Kidney epithelial cell (primary cell): ENCODE data around the gene DUSP21. TPM values are rescaled to one million over a fixed set of nuclear protein-coding genes. Genes with fewer than 3 reads are reported as not detected.
"Not testable (repeated sequence)": the region's sequence is repeated elsewhere in the genome, so short reads cannot be mapped to it uniquely, and the experiment has no call there.

Source experiments
- DNase-seq: peaks from one replicate; pipeline ENCODE4 v3.0.0-alpha.2; 2010; ENCODE audit warnings: low read depth
- H3K27me3 ChIP-seq: 2 replicates; pipeline ENCODE4 v1.6.0; 2011; ENCODE audit warnings: low read length; ENCODE audit not compliant: control insufficient read depth, insufficient read depth
- H3K36me3 ChIP-seq: 2 replicates; pipeline ENCODE4 v1.5.1; 2011; ENCODE audit warnings: low read length; ENCODE audit not compliant: control insufficient read depth, insufficient read depth
- H3K4me3 ChIP-seq: 2 replicates; pipeline ENCODE4 v1.5.1; 2011; ENCODE audit warnings: low read depth, mild to moderate bottlenecking, control low read depth, low read length
- CTCF ChIP-seq: IDR thresholded peaks from 2 replicates; pipeline ENCODE4 v1.5.1; 2011; ENCODE audit warnings: mild to moderate bottlenecking, moderate library complexity, low read length, control low read depth, inconsistent platforms; ENCODE audit not compliant: insufficient read depth, poor library complexity, severe bottlenecking
- total RNA-seq: library from RNA; depleted of rRNA; stranded (reverse); fragments of >200 nt; gene quantifications from 2 replicates; pipeline ENCODE4 v1.2.3, GENCODE V29; 2015

The DUSP21 gene
- total RNA-seq, 1 donor from 2014 or later: not detected

GRCh38 chrX:44844204-44844603 is 383 bp downstream of the DUSP21 start:
- no peak for TF ChIP-seq CTCF
- H3K4me3 ChIP-seq: no peak overlapping the region

GRCh38 chrX:44850891-44851290 is 7.1 kb downstream of the DUSP21 start:
- not testable (repeated sequence) for H3K36me3 ChIP-seq, DNase-seq, H3K4me3 ChIP-seq, H3K27me3 ChIP-seq

More at GRCh38 chrX:44844204-44844603, 383 bp downstream of the DUSP21 start:
- no peaks in the 10 kb centered on the region for H3K27me3 ChIP-seq
- no peak for DNase-seq
- no peaks in the 10 kb centered on the region for H3K36me3 ChIP-seq

- TF ChIP-seq CTCF: no peak
- H3K36me3 ChIP-seq: no peaks in the 10 kb centered on the region
- no peak for DNase-seq
- H3K4me3 ChIP-seq: peak overlapping the region; percentile 75
- no peaks in the 10 kb centered on the region for H3K27me3 ChIP-seq
These were observed 27.4 kb downstream of the DUSP21 start for GRCh38 chrX:44871114-44871645.

- Histone ChIP-seq H3K27me3 (no peaks in the 10 kb centered on the region), H3K4me3 (peak overlapping the region; percentile 75), H3K36me3 (no peaks in the 10 kb centered on the region)
- TF ChIP-seq CTCF: no peak
- no peak for DNase-seq
These were observed 28.4 kb downstream of the DUSP21 start for GRCh38 chrX:44871931-44872820.

GRCh38 chrX:44872821-44873414 is 29.1 kb downstream of the DUSP21 start, which contains the start of gene KDM6A:
Gene KDM6A, plus strand, starts transcription at chrX:44873188. Its CDS starts 364 bp downstream, at chrX:44873552.
- H3K4me3 ChIP-seq: peak within 1 kb of the TSS; percentile 75
- DNase-seq: peak; percentile 89
- no peaks in the 10 kb centered on the region for H3K36me3 ChIP-seq
- TF ChIP-seq CTCF: no peak
- H3K27me3 ChIP-seq: no peaks in the 10 kb centered on the region
